Kasumi-1 (cell line): ENCODE data around the gene PAQR5.

Experiments used
- DNase-seq, 2 experiments: peaks; one replicate each; lab custom pipeline; 2025; lab: John Stamatoyannopoulos, UW

PAQR5 gene

DNA sequence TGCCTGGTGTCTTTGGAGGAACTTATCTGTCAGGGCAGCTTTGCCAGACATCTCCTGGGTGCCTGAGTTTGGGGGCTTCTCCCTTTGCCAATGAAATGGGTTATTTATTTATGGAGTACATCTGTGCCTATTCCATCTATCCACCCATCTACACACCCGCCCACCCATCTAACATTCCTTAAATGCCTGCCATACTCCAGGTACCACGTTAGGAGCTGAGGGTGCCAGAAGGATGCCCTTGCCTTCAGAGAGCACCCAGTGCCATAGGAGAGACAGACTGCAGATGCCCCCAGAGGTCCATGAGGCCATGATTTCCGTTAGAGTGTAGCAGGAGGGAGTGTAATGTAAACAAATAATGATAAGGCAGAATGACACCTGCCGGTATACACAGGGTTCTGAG, 93.6 kb downstream of the PAQR5 start:
- no peak for DNase-seq

GRCh38 chr15:69393831-69394491, 95.2 kb downstream of the PAQR5 start:
- DNase-seq: no peak

GRCh38 chr15:69394556-69395282, 96.0 kb downstream of the PAQR5 start:
- peak; percentile 53 to 64 for DNase-seq

DNA sequence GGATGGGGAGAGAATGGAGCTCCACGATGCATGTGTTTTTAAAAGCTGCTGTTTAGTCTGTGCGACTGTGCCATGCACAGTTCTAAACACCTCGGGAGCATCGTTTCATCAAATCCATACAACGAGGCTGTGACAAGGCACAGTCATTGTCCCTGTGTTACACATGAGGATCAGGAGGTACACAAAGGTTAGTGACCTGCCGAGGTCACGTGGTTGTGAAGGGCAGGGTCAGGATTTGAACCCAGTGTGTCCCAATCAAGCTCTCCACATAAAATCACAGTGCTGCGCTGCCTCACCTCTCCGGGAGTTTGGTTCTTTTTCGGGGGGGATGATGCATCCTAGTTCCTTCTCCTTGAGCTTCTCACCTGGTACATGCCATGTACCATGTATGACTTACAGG, 96.7 kb downstream of the PAQR5 start:
- DNase-seq: no peak

- no peak for DNase-seq
Measured at GRCh38 chr15:69395991-69396390, 97.3 kb downstream of the PAQR5 start.

- DNase-seq: peak; percentile 85
Measured at GRCh38 chr15:69398491-69398891, 99.8 kb downstream of the PAQR5 start.

GRCh38 chr15:69400850-69401249, 102.1 kb downstream of the PAQR5 start:
- DNase-seq: no peak

- DNase-seq: no peak
Measured at GRCh38 chr15:69402816-69403215, 104.1 kb downstream of the PAQR5 start.

DNA sequence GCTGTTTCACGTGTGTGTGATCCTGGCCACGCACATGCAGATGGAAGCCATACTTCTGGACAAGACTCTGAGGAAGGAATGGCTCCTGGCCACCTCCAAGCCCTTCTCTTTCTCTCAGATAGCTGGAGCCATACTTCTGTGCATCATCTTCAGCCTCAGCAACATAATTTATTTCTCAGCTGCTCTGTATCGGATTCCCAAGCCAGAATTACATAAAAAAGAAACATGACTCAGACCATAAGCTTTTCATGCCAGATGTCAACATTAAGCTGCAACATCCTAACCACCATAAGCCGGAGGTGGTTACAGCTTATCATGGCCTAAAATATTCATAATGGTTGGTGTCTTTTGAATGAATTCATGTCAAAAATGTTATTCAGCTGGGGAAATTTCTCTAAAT, 104.9 kb downstream of the PAQR5 start:
- DNase-seq: no peak

DNA sequence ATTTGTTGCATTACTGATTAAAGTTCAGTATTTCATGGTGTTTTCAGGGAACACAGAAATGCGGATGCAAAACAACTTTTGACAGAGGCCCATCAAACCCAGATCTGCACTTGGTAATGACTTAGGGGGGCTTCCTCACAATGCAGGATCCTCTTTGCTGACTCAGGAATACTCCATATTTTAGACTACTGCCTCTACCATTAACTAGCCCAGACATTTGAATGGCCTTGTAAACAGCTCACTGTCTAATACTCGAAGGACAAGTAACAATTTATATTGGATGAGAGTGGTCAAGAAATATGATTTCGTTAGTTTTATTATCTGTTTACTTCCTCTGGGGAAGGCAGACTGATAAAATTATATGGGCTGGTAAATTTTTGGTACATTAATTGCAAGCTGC, 106.4 kb downstream of the PAQR5 start:
- DNase-seq: no peak

DNA sequence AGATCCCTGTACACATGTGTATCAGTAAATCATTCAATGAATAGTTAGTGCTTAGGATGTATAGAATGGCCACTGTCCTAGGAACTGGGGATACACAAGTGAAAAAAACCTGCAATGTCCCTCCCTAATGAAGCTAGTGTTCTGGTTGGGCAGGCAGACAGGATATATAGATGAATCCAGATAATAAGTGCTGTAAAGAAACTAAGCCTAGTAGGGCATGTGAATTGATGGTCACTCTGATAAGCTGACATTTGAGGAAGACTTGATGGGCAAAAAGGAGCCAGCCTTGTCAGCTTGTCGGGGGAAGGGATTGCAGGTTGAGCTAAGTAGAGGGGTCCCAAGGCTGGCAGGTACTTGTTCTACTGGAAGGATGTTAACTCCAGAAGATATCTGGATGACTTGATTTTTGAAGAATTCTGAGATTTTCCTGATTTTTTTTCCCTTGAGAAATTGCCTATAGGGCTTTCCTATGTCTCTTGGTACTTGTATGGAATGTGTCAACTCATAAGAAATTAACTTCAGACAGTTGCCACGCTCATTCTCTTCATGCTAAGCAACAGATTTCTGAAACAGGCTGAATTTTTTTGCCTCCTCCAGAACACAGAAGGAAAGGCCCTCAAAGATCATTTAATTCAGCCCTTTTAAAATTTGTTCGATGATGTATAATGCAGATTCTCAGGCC, 109.1 kb downstream of the PAQR5 start:
- no peak for DNase-seq

- no peak for DNase-seq
Measured at GRCh38 chr15:69408841-69409240, 110.1 kb downstream of the PAQR5 start.

- DNase-seq: peak in 1 of 2 experiments; percentile 47
Measured at GRCh38 chr15:69410248-69410874, 111.6 kb downstream of the PAQR5 start.

- DNase-seq: no peak
Measured at GRCh38 chr15:69412274-69412673, 113.6 kb downstream of the PAQR5 start.

DNA sequence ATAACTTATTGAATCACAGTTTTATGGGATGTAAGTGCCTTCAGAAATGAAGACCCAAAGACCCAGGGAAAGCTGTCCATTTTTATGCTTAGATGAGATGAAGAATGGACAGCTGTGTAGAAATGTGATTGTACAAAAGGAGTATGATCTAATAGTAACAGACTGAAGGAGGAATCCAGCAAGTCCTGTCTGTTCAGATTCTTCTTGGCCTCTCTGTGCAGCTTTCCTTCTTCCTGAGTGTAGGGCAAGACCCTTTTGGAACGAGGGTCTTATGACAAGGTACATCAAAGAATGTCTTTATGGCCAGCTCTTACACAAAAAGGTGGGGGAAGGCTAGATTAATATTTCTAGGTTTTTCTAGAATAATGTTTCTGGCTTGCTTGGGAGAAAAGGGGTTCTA, 114.0 kb downstream of the PAQR5 start:
- DNase-seq: no peak

GRCh38 chr15:69413822-69414700, 115.3 kb downstream of the PAQR5 start, which contains the start of gene KIF23:
KIF23 (plus strand) TSS chr15:69414349; CDS start chr15:69414466, 117 bp downstream.
- peak; percentile 88 to 93 for DNase-seq

DNA sequence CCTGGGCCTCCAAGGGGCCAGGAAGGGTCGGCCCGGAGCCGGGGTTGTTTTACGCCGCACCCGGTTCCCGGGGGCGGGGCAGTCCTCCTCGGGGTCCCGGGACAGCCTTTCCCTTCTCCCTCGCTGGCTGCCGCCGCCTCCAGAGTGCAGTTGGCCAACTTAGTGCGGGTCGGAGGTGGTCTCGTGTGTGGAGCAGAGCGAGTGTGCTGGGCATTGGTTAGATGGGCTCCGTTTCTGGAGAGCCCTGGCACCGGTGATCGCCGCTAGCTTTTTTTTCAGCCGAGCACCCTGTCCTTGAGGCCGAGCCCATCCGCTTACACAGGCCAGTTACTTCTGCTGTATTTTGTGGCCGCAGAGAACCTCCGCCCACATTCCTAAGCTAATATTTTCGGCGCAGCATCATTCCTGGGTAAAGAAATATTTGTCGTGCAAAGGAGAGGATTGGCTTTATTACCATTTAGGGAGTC, 116.0 kb downstream of the PAQR5 start:
- DNase-seq: peak; percentile 39 to 51

GRCh38 chr15:69415381-69415780, 116.7 kb downstream of the PAQR5 start:
- no peak for DNase-seq

GRCh38 chr15:69417581-69417980, 118.9 kb downstream of the PAQR5 start:
- DNase-seq: no peak

DNA sequence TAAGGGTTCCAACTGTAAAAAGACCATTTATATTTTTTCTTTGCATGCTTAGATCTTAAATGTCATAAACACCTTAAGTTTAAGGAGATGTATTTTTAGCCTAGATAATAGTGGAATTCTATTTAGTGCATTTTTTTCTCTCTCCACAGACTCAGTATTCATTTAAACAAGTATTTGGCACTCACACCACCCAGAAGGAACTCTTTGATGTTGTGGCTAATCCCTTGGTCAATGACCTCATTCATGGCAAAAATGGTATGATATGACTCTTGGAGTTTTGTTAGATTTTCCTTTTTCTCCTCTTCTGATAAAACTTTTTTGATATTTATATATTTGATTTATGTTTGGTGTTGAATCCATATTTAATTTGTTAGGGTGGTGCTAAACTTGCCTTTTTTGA, 122.8 kb downstream of the PAQR5 start:
- no peak for DNase-seq

DNA sequence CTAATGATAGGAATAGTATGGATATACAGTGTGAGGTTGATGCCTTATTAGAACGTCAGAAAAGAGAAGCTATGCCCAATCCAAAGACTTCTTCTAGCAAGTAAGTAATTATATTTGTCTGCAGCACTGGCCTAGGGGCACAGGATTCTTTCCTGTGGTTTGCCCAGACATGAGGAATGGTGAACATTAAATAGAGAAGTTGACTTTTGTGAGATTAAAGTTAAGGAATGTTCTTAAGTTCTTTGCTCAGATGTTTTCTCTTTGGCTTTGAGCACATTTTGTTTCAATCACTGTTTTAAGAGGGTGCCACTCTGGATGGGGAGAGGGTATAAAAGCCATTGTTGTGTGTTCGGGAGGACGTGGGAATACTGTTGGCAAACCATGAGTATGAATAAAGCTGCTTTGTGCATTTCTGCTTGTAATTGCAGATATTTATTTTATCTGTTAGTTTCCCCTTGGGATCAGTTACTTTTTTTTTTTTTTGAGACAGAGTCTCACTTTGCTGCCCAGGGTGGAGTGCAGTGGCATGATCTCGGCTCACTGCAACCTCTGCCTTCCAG, 123.7 kb downstream of the PAQR5 start:
- no peak for DNase-seq
